ENCODE results near the gene PPP6R2.

Gene PPP6R2

GRCh38 chr22:50417411-50418210, 74.5 kb downstream of the PPP6R2 start:
- Histone ChIP-seq H3K27ac (ENCODE audit: low read depth in 2 of 2, low read length in 2 of 2) (no peak overlapping the region), H3K36me3 (ENCODE audit: control insufficient read depth in 2 of 2, insufficient read depth in 2 of 2, low read length in 2 of 2) (peaks cover 69 to 79% of the 10 kb centered on the region in 2 donors), H3K4me1 (ENCODE audit: control insufficient read depth in 2 of 2, insufficient read depth in 2 of 2, low read length in 2 of 2) (no peaks in the 10 kb centered on the region), H3K9ac (ENCODE audit: low read depth in 1 of 2, low read length in 2 of 2) (no peak overlapping the region), H3K9me3 (ENCODE audit: control insufficient read depth in 2 of 2, low read length in 2 of 2) (no peaks in the 10 kb centered on the region), H3K27me3 (ENCODE audit: control insufficient read depth in 2 of 2, insufficient read depth in 2 of 2, low read length in 2 of 2) (no peaks in the 10 kb centered on the region), H3K4me3 (ENCODE audit: low read length in 2 of 2) (no peak overlapping the region)

GRCh38 chr22:50418624-50419023, 75.5 kb downstream of the PPP6R2 start:
- no peaks in the 10 kb centered on the region for H3K9me3 ChIP-seq (ENCODE audit: control insufficient read depth in 2 of 2, low read length in 2 of 2)
- no peaks in the 10 kb centered on the region for H3K27me3 ChIP-seq (ENCODE audit: control insufficient read depth in 2 of 2, insufficient read depth in 2 of 2, low read length in 2 of 2)
- no peak overlapping the region for H3K27ac ChIP-seq (ENCODE audit: low read depth in 2 of 2, low read length in 2 of 2)
- no peaks in the 10 kb centered on the region for H3K4me1 ChIP-seq (ENCODE audit: control insufficient read depth in 2 of 2, insufficient read depth in 2 of 2, low read length in 2 of 2)
- peaks cover 79 to 87% of the 10 kb centered on the region in 2 donors for H3K36me3 ChIP-seq (ENCODE audit: control insufficient read depth in 2 of 2, insufficient read depth in 2 of 2, low read length in 2 of 2)
- no peak overlapping the region for H3K9ac ChIP-seq (ENCODE audit: low read depth in 1 of 2, low read length in 2 of 2)
- H3K4me3 ChIP-seq (ENCODE audit: low read length in 2 of 2), result no peak overlapping the region

- Histone ChIP-seq H3K9me3 (ENCODE audit: control insufficient read depth in 2 of 2, low read length in 2 of 2) (no peaks in the 10 kb centered on the region), H3K27ac (ENCODE audit: low read depth in 2 of 2, low read length in 2 of 2) (no peak overlapping the region), H3K4me3 (ENCODE audit: low read length in 2 of 2) (no peak overlapping the region), H3K9ac (ENCODE audit: low read depth in 1 of 2, low read length in 2 of 2) (no peak overlapping the region), H3K4me1 (ENCODE audit: control insufficient read depth in 2 of 2, insufficient read depth in 2 of 2, low read length in 2 of 2) (no peaks in the 10 kb centered on the region), H3K36me3 (ENCODE audit: control insufficient read depth in 2 of 2, insufficient read depth in 2 of 2, low read length in 2 of 2) (peaks cover 84 to 87% of the 10 kb centered on the region in 2 donors), H3K27me3 (ENCODE audit: control insufficient read depth in 2 of 2, insufficient read depth in 2 of 2, low read length in 2 of 2) (no peaks in the 10 kb centered on the region)
Measured at GRCh38 chr22:50419116-50419515, 76.0 kb downstream of the PPP6R2 start.

- peaks cover 79 to 85% of the 10 kb centered on the region in 2 donors for H3K36me3 ChIP-seq (ENCODE audit: control insufficient read depth in 2 of 2, insufficient read depth in 2 of 2, low read length in 2 of 2)
- H3K4me3 ChIP-seq (ENCODE audit: low read length in 2 of 2), result no peak overlapping the region
- H3K27ac ChIP-seq (ENCODE audit: low read depth in 2 of 2, low read length in 2 of 2), result no peak overlapping the region
- no peaks in the 10 kb centered on the region for H3K9me3 ChIP-seq (ENCODE audit: control insufficient read depth in 2 of 2, low read length in 2 of 2)
- H3K27me3 ChIP-seq (ENCODE audit: control insufficient read depth in 2 of 2, insufficient read depth in 2 of 2, low read length in 2 of 2), result no peaks in the 10 kb centered on the region
- no peaks in the 10 kb centered on the region for H3K4me1 ChIP-seq (ENCODE audit: control insufficient read depth in 2 of 2, insufficient read depth in 2 of 2, low read length in 2 of 2)
- H3K9ac ChIP-seq (ENCODE audit: low read depth in 1 of 2, low read length in 2 of 2), result no peak overlapping the region
Measured at GRCh38 chr22:50420015-50420414, 76.9 kb downstream of the PPP6R2 start.

- Histone ChIP-seq H3K36me3 (ENCODE audit: control insufficient read depth in 2 of 2, insufficient read depth in 2 of 2, low read length in 2 of 2) (peaks cover 79 to 84% of the 10 kb centered on the region in 2 donors), H3K4me1 (ENCODE audit: control insufficient read depth in 2 of 2, insufficient read depth in 2 of 2, low read length in 2 of 2) (no peaks in the 10 kb centered on the region), H3K9ac (ENCODE audit: low read depth in 1 of 2, low read length in 2 of 2) (no peak overlapping the region), H3K27ac (ENCODE audit: low read depth in 2 of 2, low read length in 2 of 2) (no peak overlapping the region), H3K27me3 (ENCODE audit: control insufficient read depth in 2 of 2, insufficient read depth in 2 of 2, low read length in 2 of 2) (no peaks in the 10 kb centered on the region), H3K9me3 (ENCODE audit: control insufficient read depth in 2 of 2, low read length in 2 of 2) (no peaks in the 10 kb centered on the region), H3K4me3 (ENCODE audit: low read length in 2 of 2) (no peak overlapping the region)
Measured at GRCh38 chr22:50420581-50420980, 77.5 kb downstream of the PPP6R2 start.

GRCh38 chr22:50422046-50422445, 78.9 kb downstream of the PPP6R2 start:
- Histone ChIP-seq H3K9ac (ENCODE audit: low read depth in 1 of 2, low read length in 2 of 2) (no peak overlapping the region), H3K4me3 (ENCODE audit: low read length in 2 of 2) (no peak overlapping the region), H3K36me3 (ENCODE audit: control insufficient read depth in 2 of 2, insufficient read depth in 2 of 2, low read length in 2 of 2) (peaks cover 73 to 77% of the 10 kb centered on the region in 2 donors)

GRCh38 chr22:50422961-50423815, 80.1 kb downstream of the PPP6R2 start:
- Histone ChIP-seq H3K36me3 (ENCODE audit: control insufficient read depth in 2 of 2, insufficient read depth in 2 of 2, low read length in 2 of 2) (peaks cover 62 to 67% of the 10 kb centered on the region in 2 donors), H3K9me3 (ENCODE audit: control insufficient read depth in 2 of 2, low read length in 2 of 2) (no peaks in the 10 kb centered on the region), H3K4me3 (ENCODE audit: low read length in 2 of 2) (no peak overlapping the region), H3K27ac (ENCODE audit: low read depth in 2 of 2, low read length in 2 of 2) (no peak overlapping the region), H3K9ac (ENCODE audit: low read depth in 1 of 2, low read length in 2 of 2) (no peak overlapping the region), H3K27me3 (ENCODE audit: control insufficient read depth in 2 of 2, insufficient read depth in 2 of 2, low read length in 2 of 2) (no peaks in the 10 kb centered on the region), H3K4me1 (ENCODE audit: control insufficient read depth in 2 of 2, insufficient read depth in 2 of 2, low read length in 2 of 2) (no peaks in the 10 kb centered on the region)

More at GRCh38 chr22:50422046-50422445, 78.9 kb downstream of the PPP6R2 start:
- no peaks in the 10 kb centered on the region for H3K9me3 ChIP-seq (ENCODE audit: control insufficient read depth in 2 of 2, low read length in 2 of 2)
- no peaks in the 10 kb centered on the region for H3K4me1 ChIP-seq (ENCODE audit: control insufficient read depth in 2 of 2, insufficient read depth in 2 of 2, low read length in 2 of 2)
- H3K27me3 ChIP-seq (ENCODE audit: control insufficient read depth in 2 of 2, insufficient read depth in 2 of 2, low read length in 2 of 2), result no peaks in the 10 kb centered on the region
- H3K27ac ChIP-seq (ENCODE audit: low read depth in 2 of 2, low read length in 2 of 2), result no peak overlapping the region

- H3K9ac ChIP-seq (ENCODE audit: low read depth in 1 of 2, low read length in 2 of 2), result no peak overlapping the region
- no peaks in the 10 kb centered on the region for H3K9me3 ChIP-seq (ENCODE audit: control insufficient read depth in 2 of 2, low read length in 2 of 2)
- H3K4me1 ChIP-seq (ENCODE audit: control insufficient read depth in 2 of 2, insufficient read depth in 2 of 2, low read length in 2 of 2), result no peaks in the 10 kb centered on the region
- H3K27ac ChIP-seq (ENCODE audit: low read depth in 2 of 2, low read length in 2 of 2), result no peak overlapping the region
- no peaks in the 10 kb centered on the region for H3K27me3 ChIP-seq (ENCODE audit: control insufficient read depth in 2 of 2, insufficient read depth in 2 of 2, low read length in 2 of 2)
- H3K4me3 ChIP-seq (ENCODE audit: low read length in 2 of 2), result no peak overlapping the region
- peaks cover 58 to 61% of the 10 kb centered on the region in 2 donors for H3K36me3 ChIP-seq (ENCODE audit: control insufficient read depth in 2 of 2, insufficient read depth in 2 of 2, low read length in 2 of 2)
Measured at GRCh38 chr22:50423956-50424355, 80.8 kb downstream of the PPP6R2 start.

- Histone ChIP-seq H3K9ac (ENCODE audit: low read depth in 1 of 2, low read length in 2 of 2) (no peak overlapping the region), H3K36me3 (ENCODE audit: control insufficient read depth in 2 of 2, insufficient read depth in 2 of 2, low read length in 2 of 2) (peaks cover 55 to 57% of the 10 kb centered on the region in 2 donors), H3K4me1 (ENCODE audit: control insufficient read depth in 2 of 2, insufficient read depth in 2 of 2, low read length in 2 of 2) (no peaks in the 10 kb centered on the region), H3K9me3 (ENCODE audit: control insufficient read depth in 2 of 2, low read length in 2 of 2) (no peaks in the 10 kb centered on the region), H3K27me3 (ENCODE audit: control insufficient read depth in 2 of 2, insufficient read depth in 2 of 2, low read length in 2 of 2) (no peaks in the 10 kb centered on the region), H3K27ac (ENCODE audit: low read depth in 2 of 2, low read length in 2 of 2) (no peak overlapping the region), H3K4me3 (ENCODE audit: low read length in 2 of 2) (no peak overlapping the region)
Measured at GRCh38 chr22:50425179-50425916, 82.2 kb downstream of the PPP6R2 start.
